ENCODE data around the gene SEPTIN8. TPM values are rescaled to one million over a fixed set of nuclear protein-coding genes. Genes with fewer than 3 reads are reported as not detected.

SEPTIN8 gene
- total RNA-seq, 1 experiment from 2014 or later: 38.2 TPM

- Histone ChIP-seq H3K27ac (ENCODE audit: insufficient read length, low read depth, low read length) (no peak overlapping the region), H3K14ac (ENCODE audit: insufficient read depth, low read length) (peak overlapping the region; percentile 3; the same call in 1 of the 2 replicates), H4K5ac (ENCODE audit: insufficient read length, low read depth, low read length) (no peak overlapping the region), H2BK20ac (ENCODE audit: low read depth, low read length, poor library complexity, severe bottlenecking) (no peak overlapping the region), H3T11ph (ENCODE audit: low read length) (no peak overlapping the region), H3K23ac (ENCODE audit: insufficient read length, low read depth, low read length) (no peak overlapping the region), H3K56ac (ENCODE audit: insufficient read length, low read depth, low read length) (no peak overlapping the region), H4K20me1 (ENCODE audit: control insufficient read depth, insufficient read depth, insufficient read length) (no peaks in the 10 kb centered on the region), H2AFZ (ENCODE audit: low read length) (no peak overlapping the region), H3K79me2 (ENCODE audit: insufficient read depth, low read length) (no peaks in the 10 kb centered on the region), H2AK5ac (ENCODE audit: insufficient read length, low read length) (no peak overlapping the region), H3K23me2 (ENCODE audit: insufficient read length, low read depth, low read length, poor library complexity, severe bottlenecking) (peaks cover 25% of the 10 kb centered on the region), H3K4me2 (ENCODE audit: insufficient read depth, insufficient read length, low read length) (peak overlapping the region; percentile 18), H3K79me1 (ENCODE audit: insufficient read depth, low read depth, low read length, poor library complexity, severe bottlenecking) (no peaks in the 10 kb centered on the region), H2BK12ac (ENCODE audit: insufficient read length, low read depth, low read length) (no peak overlapping the region), H3K27me3 (ENCODE audit: insufficient read depth, low read length) (peaks cover 25% of the 10 kb centered on the region; the same call in 1 of the 2 replicates), H3K9me3 (ENCODE audit: control insufficient read depth, low read depth, low read length) (no peaks in the 10 kb centered on the region), H4K8ac (replicated peaks; ENCODE audit: insufficient read length, low read depth, low read length) (no peak overlapping the region), H3K4ac (ENCODE audit: low read depth, low read length) (no peak overlapping the region), H3K18ac (ENCODE audit: insufficient read length, low read depth, low read length) (no peak overlapping the region), H4K91ac (ENCODE audit: insufficient read length, low read depth, low read length) (no peak overlapping the region), H2BK120ac (ENCODE audit: low read depth, low read length, poor library complexity, severe bottlenecking) (no peak overlapping the region), H2BK5ac (ENCODE audit: insufficient read length, low read length) (no peak overlapping the region), H2BK15ac (ENCODE audit: low read depth, low read length) (no peak overlapping the region), H3K4me1 (ENCODE audit: insufficient read depth, low read length) (peaks cover 3% of the 10 kb centered on the region), H3K9ac (ENCODE audit: extremely low read depth, insufficient read length, low read length) (no peak overlapping the region)
- H3K27ac Mint-ChIP-seq: no peak overlapping the region
- peaks cover 68% of the 10 kb centered on the region for H3K27me3 Mint-ChIP-seq (ENCODE audit: low read depth)
- H3K4me3 Mint-ChIP-seq: peak overlapping the region; percentile 42; a peak in 4 of 5 replicates
- peak; percentile 59 for DNase-seq
- H3K4me1 Mint-ChIP-seq: peaks cover 9 to 18% of the 10 kb centered on the region in 2 experiments
- H3K9me3 Mint-ChIP-seq: no peaks in the 10 kb centered on the region; a peak in 1 of 5 replicates
- no CpG with 5 or more reads among the region's 43 CpGs for WGBS (ENCODE audit: extremely low coverage, insufficient read length, low lambda C conversion rate)
- H3K36me3 Mint-ChIP-seq (ENCODE audit: insufficient read depth in 1 of 3, low read depth in 3 of 3): peaks cover 3 to 6% (median 4%) of the 10 kb centered on the region in 3 experiments; a peak in 6 of 7 replicates
- TF ChIP-seq, protein P1, sequence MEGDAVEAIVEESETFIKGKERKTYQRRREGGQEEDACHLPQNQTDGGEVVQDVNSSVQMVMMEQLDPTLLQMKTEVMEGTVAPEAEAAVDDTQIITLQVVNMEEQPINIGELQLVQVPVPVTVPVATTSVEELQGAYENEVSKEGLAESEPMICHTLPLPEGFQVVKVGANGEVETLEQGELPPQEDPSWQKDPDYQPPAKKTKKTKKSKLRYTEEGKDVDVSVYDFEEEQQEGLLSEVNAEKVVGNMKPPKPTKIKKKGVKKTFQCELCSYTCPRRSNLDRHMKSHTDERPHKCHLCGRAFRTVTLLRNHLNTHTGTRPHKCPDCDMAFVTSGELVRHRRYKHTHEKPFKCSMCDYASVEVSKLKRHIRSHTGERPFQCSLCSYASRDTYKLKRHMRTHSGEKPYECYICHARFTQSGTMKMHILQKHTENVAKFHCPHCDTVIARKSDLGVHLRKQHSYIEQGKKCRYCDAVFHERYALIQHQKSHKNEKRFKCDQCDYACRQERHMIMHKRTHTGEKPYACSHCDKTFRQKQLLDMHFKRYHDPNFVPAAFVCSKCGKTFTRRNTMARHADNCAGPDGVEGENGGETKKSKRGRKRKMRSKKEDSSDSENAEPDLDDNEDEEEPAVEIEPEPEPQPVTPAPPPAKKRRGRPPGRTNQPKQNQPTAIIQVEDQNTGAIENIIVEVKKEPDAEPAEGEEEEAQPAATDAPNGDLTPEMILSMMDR (conservative IDR thresholded peaks at IDR 0.05): no peak
Observed at GRCh38 chr5:132825834-132826391, 48.9 kb upstream of the SEPTIN8 start.

All from H9 (cell line).